Measurements from ENCODE around the gene POU2F3.
"Not testable (repeated sequence)": the region's sequence is repeated elsewhere in the genome, so short reads cannot be mapped to it uniquely, and the experiment has no call there.

Gene POU2F3

GRCh38 chr11:120244476-120245365 lies 4.8 kb downstream of the POU2F3 start:
- DNase-seq (ENCODE audit: low spot score in 2 of 2) (no peak), ATAC-seq (ENCODE audit: low read depth) (no peak)
- Mint-ChIP-seq H3K27me3 (peaks cover 25% of the 10 kb centered on the region), H3K36me3 (no peaks in the 10 kb centered on the region), H3K4me3 (no peak overlapping the region), H3K9me3 (no peaks in the 10 kb centered on the region), H3K4me1 (no peaks in the 10 kb centered on the region), H3K27ac (no peak overlapping the region)

- no peaks in the 10 kb centered on the region for H3K9me3 Mint-ChIP-seq
- no peak overlapping the region for H3K4me3 Mint-ChIP-seq
- H3K27ac Mint-ChIP-seq, result no peak overlapping the region
- DNase-seq (ENCODE audit: low spot score in 2 of 2), result no peak
- no peaks in the 10 kb centered on the region for H3K36me3 Mint-ChIP-seq
- H3K27me3 Mint-ChIP-seq, result peaks cover 25% of the 10 kb centered on the region
- no peaks in the 10 kb centered on the region for H3K4me1 Mint-ChIP-seq
- ATAC-seq (ENCODE audit: low read depth), result no peak
These were observed 5.5 kb downstream of the POU2F3 start for GRCh38 chr11:120245434-120245833.

DNA sequence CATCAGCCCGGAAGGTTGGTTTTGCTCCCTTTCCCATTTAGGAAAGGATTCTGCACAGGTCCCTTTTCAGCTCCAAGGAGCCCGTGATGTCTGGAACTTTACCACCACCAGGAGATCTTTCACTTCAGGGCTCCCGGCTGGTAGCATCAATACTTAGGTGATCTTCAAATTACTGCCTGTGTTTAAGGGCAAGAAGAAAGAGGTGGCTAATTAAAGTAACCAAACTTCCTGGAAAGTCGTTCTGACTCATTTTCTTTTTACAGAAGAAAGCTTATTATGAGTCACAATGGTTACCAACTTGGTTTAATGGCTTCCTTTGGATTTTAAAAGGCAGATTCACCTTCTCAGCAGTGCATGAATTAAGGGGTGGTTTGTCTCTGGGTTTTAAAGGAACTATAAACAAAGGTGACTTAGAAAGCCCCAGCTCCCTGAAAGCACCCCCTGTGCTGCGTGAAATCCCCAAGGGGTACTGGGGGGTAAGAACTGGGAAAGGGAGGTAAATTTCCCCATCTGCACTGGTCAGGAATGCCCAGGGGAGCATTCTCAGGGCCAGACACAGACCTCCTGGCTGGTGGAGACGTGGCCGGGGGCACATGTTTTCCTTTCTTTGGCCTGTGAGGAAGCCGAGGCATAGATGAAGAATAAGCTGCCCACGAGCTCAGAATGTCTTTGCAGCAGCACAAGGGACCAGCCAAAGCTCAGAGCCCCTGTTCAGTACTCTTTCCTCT lies 8.8 kb downstream of the POU2F3 start:
- no peak overlapping the region for H3K27ac Mint-ChIP-seq
- H3K9me3 Mint-ChIP-seq, result no peaks in the 10 kb centered on the region
- peaks cover 15% of the 10 kb centered on the region for H3K27me3 Mint-ChIP-seq
- no peaks in the 10 kb centered on the region for H3K4me1 Mint-ChIP-seq
- H3K36me3 Mint-ChIP-seq, result no peaks in the 10 kb centered on the region
- DNase-seq (ENCODE audit: low spot score in 2 of 2), result no peak
- H3K4me3 Mint-ChIP-seq, result no peak overlapping the region
- no peak for ATAC-seq (ENCODE audit: low read depth)

DNA sequence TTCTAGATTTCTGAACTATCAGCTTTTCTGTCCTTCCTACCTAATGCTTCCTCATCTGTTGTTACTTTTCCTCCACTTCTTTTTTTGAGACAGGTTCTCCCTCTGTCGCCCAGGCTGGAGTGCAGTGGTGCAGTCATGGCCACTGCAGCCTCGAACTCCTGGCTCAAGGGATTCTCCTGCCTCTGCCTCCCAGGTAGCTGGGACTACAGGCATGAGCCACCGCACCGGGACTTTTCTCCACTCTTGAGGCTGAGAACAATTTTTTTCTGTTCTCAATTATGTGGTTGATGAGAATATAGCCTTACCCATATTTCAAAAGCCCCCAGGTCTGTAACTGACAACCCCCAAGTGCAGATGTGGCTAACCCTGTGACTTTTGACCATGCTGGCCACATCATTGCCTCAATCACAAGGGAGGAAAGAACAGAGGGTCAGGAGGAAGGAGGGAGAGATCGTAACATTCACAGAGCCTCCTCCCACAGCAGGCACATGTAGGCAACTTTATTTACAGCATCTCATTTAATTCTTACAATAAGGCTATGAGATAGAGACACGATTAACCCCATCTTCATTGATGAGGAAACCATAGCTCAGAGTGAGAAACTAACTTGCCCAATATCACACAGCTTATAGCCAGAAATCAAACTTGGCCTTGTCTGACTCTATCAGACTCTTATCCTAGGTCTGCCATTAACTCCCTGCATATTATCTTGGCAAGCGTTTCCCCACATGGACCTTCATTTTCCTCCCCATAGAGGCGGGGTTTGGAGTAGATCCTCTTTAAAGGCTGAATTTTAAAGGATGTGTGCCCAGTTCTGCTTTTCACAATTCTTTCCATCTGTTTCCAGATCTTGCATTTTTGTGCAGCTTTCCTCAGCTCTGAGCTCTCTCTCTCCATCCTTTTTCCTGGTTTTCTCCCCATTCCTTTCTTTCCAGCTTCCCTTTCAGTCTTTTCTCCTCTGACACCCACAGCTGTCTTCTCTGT lies 9.6 kb downstream of the POU2F3 start:
- no peaks in the 10 kb centered on the region for H3K36me3 Mint-ChIP-seq
- ATAC-seq (ENCODE audit: low read depth) (no peak), DNase-seq (ENCODE audit: low spot score in 2 of 2) (no peak)
- peaks cover 18% of the 10 kb centered on the region for H3K27me3 Mint-ChIP-seq
- no peak overlapping the region for H3K4me3 Mint-ChIP-seq
- no peak overlapping the region for H3K27ac Mint-ChIP-seq
- H3K4me1 Mint-ChIP-seq, result no peaks in the 10 kb centered on the region
- H3K9me3 Mint-ChIP-seq, result no peaks in the 10 kb centered on the region

- not testable (repeated sequence) for H3K36me3 Mint-ChIP-seq; H3K9me3 Mint-ChIP-seq; DNase-seq (ENCODE audit: low spot score in 2 of 2); H3K4me1 Mint-ChIP-seq; H3K4me3 Mint-ChIP-seq; ATAC-seq (ENCODE audit: low read depth); H3K27ac Mint-ChIP-seq
- peaks cover 19% of the 10 kb centered on the region for H3K27me3 Mint-ChIP-seq
These were observed 13.4 kb downstream of the POU2F3 start for GRCh38 chr11:120253377-120253776.

DNA sequence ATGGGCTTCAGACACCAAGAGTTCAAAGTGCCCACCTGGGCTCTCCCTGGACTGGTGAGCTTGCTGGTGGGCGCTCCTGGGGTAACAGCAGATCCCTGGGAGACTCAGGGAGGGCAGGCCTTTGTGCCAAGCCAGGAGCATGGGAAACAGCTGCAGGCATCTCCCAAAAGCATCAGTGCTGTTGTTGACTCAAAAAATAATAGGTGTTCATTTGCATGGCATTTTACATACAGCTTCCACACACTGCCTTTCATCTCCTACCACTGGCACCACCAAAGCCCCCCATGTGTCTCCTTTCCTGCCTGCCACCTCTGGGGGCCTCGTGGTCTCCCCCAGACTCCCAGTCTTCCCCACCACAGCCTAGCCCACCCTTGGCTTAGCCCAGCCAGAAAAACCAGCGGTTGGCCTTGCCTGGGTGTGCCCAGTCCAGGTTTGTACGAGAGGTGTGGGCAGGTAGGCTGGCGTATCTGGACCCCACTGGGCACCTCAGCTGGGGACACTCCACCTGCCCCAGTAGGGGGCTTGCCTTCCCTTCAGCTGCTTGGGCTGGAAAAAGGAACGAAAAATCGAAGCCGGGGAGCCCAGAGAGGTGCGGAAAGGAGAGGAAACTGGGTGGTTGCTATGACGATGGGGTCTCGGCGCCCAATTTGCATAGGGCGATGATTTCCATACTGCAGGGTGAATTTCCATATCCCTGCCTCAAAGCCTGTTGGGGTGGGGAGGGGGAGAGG lies 15.0 kb downstream of the POU2F3 start:
- peak; percentile 53 for ATAC-seq (ENCODE audit: low read depth)
- peaks cover 6% of the 10 kb centered on the region for H3K4me1 Mint-ChIP-seq
- H3K9me3 Mint-ChIP-seq, result no peaks in the 10 kb centered on the region
- H3K27ac Mint-ChIP-seq, result no peak overlapping the region
- H3K27me3 Mint-ChIP-seq, result peaks cover 21% of the 10 kb centered on the region
- peak overlapping the region; percentile 52 for H3K4me3 Mint-ChIP-seq
- no peaks in the 10 kb centered on the region for H3K36me3 Mint-ChIP-seq
- DNase-seq (ENCODE audit: low spot score in 2 of 2), result no peak

DNA sequence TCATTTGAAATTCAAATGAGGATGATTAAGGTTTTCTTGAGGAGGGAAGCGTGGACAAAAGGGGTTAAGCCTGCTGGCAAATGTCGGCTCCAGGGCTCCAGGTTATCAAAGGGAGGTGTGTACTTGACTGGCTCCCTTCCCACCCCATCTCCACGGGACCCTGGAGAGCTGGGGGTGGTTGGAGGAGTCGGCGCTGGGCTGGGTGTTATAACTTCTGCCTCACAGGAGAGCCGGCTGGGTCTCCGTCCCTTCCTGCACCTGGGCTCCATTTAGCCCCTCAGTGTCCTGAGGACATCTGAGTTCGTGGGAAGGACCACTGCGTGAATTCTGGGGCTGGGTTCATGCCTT lies 15.6 kb downstream of the POU2F3 start:
- peaks cover 19% of the 10 kb centered on the region for H3K27me3 Mint-ChIP-seq
- no peaks in the 10 kb centered on the region for H3K36me3 Mint-ChIP-seq
- no peak overlapping the region for H3K27ac Mint-ChIP-seq
- no peak for ATAC-seq (ENCODE audit: low read depth)
- peaks cover 6% of the 10 kb centered on the region for H3K4me1 Mint-ChIP-seq
- H3K9me3 Mint-ChIP-seq, result no peaks in the 10 kb centered on the region
- peak overlapping the region; percentile 52 for H3K4me3 Mint-ChIP-seq
- DNase-seq (ENCODE audit: low spot score in 2 of 2), result no peak

DNA sequence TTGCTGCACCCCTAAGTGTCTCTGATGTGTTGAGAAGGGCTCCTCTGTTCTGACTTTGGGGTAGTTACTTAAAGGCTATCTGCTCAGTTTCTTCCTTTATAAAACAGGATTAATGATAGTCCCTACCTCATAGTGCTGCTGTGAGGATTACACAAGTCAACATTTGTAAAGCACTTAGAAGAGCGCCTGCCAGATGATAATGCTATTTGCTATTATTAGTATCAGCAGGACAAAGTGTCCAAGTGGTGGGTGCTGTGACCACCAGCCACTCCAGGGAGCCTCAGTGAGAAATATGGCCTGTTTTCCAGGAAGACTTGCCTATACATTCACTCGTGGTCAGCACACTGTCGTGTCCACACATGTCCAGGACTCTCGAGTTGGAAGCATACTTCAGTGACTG lies 16.2 kb downstream of the POU2F3 start:
- Mint-ChIP-seq H3K36me3 (no peaks in the 10 kb centered on the region), H3K27me3 (peaks cover 19% of the 10 kb centered on the region), H3K4me1 (peaks cover 6% of the 10 kb centered on the region), H3K4me3 (no peak overlapping the region), H3K27ac (no peak overlapping the region), H3K9me3 (no peaks in the 10 kb centered on the region)
- DNase-seq (ENCODE audit: low spot score in 2 of 2), result no peak
- no peak for ATAC-seq (ENCODE audit: low read depth)

DNA sequence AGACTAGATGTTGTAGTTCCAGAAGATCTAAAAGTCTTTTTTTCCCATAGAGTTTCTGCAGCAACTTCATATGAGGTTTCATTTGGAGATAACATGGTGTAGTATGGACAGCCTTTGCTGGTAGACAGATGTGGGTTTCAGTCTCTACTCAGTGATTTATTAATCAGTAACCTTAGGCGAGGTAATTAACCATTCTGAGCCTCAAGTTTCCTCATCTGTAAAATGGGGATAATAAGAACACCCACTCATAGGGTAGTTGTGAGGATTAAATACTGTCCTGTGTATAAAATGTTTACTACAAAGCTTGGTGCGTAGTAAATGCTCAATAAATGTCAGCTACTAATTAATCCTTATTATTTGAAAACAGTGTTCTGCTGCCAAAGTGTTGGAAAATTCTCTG lies 16.8 kb downstream of the POU2F3 start:
- DNase-seq (ENCODE audit: low spot score in 2 of 2) (no peak), ATAC-seq (ENCODE audit: low read depth) (no peak)
- Mint-ChIP-seq H3K9me3 (no peaks in the 10 kb centered on the region), H3K4me1 (peaks cover 6% of the 10 kb centered on the region), H3K27me3 (peaks cover 19% of the 10 kb centered on the region), H3K4me3 (no peak overlapping the region), H3K36me3 (no peaks in the 10 kb centered on the region), H3K27ac (no peak overlapping the region)

GRCh38 chr11:120257346-120257745 lies 17.4 kb downstream of the POU2F3 start:
- ATAC-seq (ENCODE audit: low read depth), result no peak
- peaks cover 19% of the 10 kb centered on the region for H3K27me3 Mint-ChIP-seq

DNA sequence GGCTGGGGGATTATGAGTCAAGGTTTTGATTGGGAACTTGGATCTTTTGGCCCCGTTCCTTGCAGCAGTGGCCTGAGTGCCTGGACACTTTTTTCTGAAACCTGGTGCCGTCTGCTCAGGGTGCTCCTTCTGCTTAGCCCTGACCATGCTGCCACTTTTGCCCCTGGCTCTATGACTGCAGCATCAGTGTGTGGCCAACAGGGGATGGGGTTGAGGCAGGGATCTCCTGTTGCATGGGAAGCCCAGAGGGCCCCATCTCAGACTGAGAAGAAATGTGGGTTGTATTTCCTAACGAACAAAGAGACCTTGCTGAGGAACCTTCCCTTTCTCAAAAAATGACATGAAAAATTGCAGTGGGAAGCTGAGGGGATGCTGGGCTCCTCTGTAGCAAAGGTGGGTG lies 18.7 kb downstream of the POU2F3 start:
- H3K4me3 Mint-ChIP-seq, result no peak overlapping the region
- DNase-seq (ENCODE audit: low spot score in 2 of 2), result no peak
- H3K27me3 Mint-ChIP-seq, result peaks cover 19% of the 10 kb centered on the region
- no peaks in the 10 kb centered on the region for H3K9me3 Mint-ChIP-seq
- H3K36me3 Mint-ChIP-seq, result no peaks in the 10 kb centered on the region
- no peak for ATAC-seq (ENCODE audit: low read depth)
- H3K4me1 Mint-ChIP-seq, result peaks cover 6% of the 10 kb centered on the region
- H3K27ac Mint-ChIP-seq, result no peak overlapping the region

More at GRCh38 chr11:120257346-120257745, 17.4 kb downstream of the POU2F3 start:
- no peak overlapping the region for H3K4me3 Mint-ChIP-seq
- H3K27ac Mint-ChIP-seq, result no peak overlapping the region
- DNase-seq (ENCODE audit: low spot score in 2 of 2), result no peak
- no peaks in the 10 kb centered on the region for H3K36me3 Mint-ChIP-seq
- H3K9me3 Mint-ChIP-seq, result no peaks in the 10 kb centered on the region
- H3K4me1 Mint-ChIP-seq, result peaks cover 6% of the 10 kb centered on the region

DNA sequence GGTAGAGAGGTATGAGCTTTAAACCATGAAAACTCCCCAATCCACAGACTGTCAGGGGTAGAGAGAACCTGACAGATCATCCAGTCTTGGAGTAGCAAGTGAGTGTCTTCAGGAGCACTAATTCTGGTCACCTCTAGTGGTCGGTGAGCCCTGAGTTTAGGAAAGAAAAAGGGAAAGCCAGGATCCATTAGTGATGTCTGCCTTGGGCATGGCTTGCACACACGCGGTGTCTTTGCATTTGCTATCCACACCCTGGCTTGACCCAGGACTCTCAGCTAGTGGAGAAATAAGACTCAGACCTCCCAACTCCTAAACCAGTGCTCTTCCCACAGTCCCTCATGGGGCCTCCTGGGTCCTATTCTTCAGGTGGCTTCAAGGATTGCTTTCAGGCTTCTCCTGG lies 19.3 kb downstream of the POU2F3 start:
- H3K4me1 Mint-ChIP-seq, result peaks cover 6% of the 10 kb centered on the region
- no peaks in the 10 kb centered on the region for H3K36me3 Mint-ChIP-seq
- H3K9me3 Mint-ChIP-seq, result no peaks in the 10 kb centered on the region

DNA sequence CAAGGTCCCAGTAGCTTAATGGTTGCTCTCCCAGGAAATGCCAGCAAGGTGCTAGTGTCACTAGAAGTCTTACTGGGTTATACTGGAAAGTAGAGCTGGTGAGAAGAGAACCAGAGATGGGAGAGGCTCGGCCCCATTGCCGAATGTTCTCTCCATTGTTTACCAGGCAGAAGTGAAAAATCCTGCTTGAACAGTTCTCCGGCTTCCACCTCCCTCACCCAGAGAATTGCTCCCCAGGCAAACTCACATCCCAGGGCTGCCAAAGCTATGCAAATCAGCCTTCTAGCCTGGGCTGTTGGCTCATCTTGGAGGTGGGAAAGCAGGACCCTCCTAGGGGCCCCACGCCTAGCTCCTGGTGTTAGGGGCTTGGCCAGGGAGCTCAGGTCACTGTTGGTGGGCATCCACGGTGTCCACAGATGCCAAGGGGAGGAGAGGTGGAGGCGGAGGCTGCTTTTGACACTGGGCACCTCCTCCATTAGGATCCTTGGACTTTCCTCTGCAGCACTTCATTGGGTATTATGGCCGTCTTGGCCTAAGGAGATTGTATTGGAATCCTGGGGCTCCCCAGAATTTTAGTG lies 20.1 kb downstream of the POU2F3 start:
- Mint-ChIP-seq H3K27me3 (peaks cover 16% of the 10 kb centered on the region), H3K36me3 (no peaks in the 10 kb centered on the region), H3K9me3 (no peaks in the 10 kb centered on the region), H3K27ac (no peak overlapping the region), H3K4me3 (no peak overlapping the region), H3K4me1 (peaks cover 4% of the 10 kb centered on the region)
- DNase-seq (ENCODE audit: low spot score in 2 of 2) (no peak), ATAC-seq (ENCODE audit: low read depth) (no peak)

More for the DNA sequence above, 19.3 kb downstream of the POU2F3 start:
- ATAC-seq (ENCODE audit: low read depth) (no peak), DNase-seq (ENCODE audit: low spot score in 2 of 2) (no peak)
- H3K27me3 Mint-ChIP-seq, result peaks cover 17% of the 10 kb centered on the region
- H3K4me3 Mint-ChIP-seq, result no peak overlapping the region
- H3K27ac Mint-ChIP-seq, result no peak overlapping the region
